Neuronal stem cell (in vitro differentiated cells): ENCODE data around the gene R3HCC1L.

Experiments used
- DNase-seq: peaks from one replicate; pipeline ENCODE4 v3.0.0-alpha.2; 2013; ENCODE audit warnings: low spot score
- H2AFZ ChIP-seq: one replicate; pipeline ENCODE4 v1.6.1; 2013; ENCODE audit warnings: mild to moderate bottlenecking, low read length, inconsistent platforms
- H2AK5ac ChIP-seq: 2 replicates; pipeline ENCODE4 v1.6.1; 2013; ENCODE audit warnings: low read depth, mild to moderate bottlenecking, inconsistent platforms, low read length, moderate library complexity, mixed read lengths
- H2BK120ac ChIP-seq: 2 replicates; pipeline ENCODE4 v1.6.1; 2013; ENCODE audit warnings: low read depth, mild to moderate bottlenecking, inconsistent platforms, low read length, moderate library complexity, mixed read lengths
- H2BK12ac ChIP-seq: one replicate; pipeline ENCODE4 v1.6.1; 2013; ENCODE audit warnings: low read length, inconsistent platforms
- H2BK15ac ChIP-seq: 2 replicates; pipeline ENCODE4 v1.6.1; 2013; ENCODE audit warnings: mild to moderate bottlenecking, low read length, inconsistent platforms, mixed read lengths
- H2BK5ac ChIP-seq: one replicate; pipeline ENCODE4 v1.6.1; 2013; ENCODE audit warnings: inconsistent platforms, mild to moderate bottlenecking, low read length, moderate library complexity
- H3K14ac ChIP-seq: one replicate; pipeline ENCODE4 v1.6.1; 2013; ENCODE audit warnings: low read length, inconsistent platforms
- H3K18ac ChIP-seq: 2 replicates; pipeline ENCODE4 v1.6.1; 2013; ENCODE audit warnings: low read length, inconsistent platforms
- H3K23ac ChIP-seq: 2 replicates; pipeline ENCODE4 v1.6.1; 2013; ENCODE audit warnings: low read depth, mild to moderate bottlenecking, mixed read lengths, low read length, inconsistent platforms; ENCODE audit not compliant: poor library complexity
- H3K27ac ChIP-seq: replicated peaks from 3 replicates; pipeline ENCODE4 v1.5.1; 2013; ENCODE audit warnings: low read length, inconsistent platforms
- H3K27me3 ChIP-seq, 3 experiments: 2 replicates each; pipeline ENCODE4 v1.6.1; 2013; ENCODE audit warnings: low read length in 3 of 3, mild to moderate bottlenecking in 2 of 3, inconsistent platforms in 1 of 3, low read depth in 1 of 3, mixed read lengths in 1 of 3, moderate library complexity in 1 of 3; ENCODE audit not compliant: control insufficient read depth in 3 of 3, insufficient read depth in 3 of 3
- H3K36me3 ChIP-seq, 2 donors: replicated peaks in 1 of 2; 2 replicates each; pipeline ENCODE4 v1.6.1; 2013; ENCODE audit warnings: low read length in 2 of 2; ENCODE audit not compliant: control insufficient read depth in 2 of 2, insufficient read depth in 2 of 2
- H3K4ac ChIP-seq: 2 replicates; pipeline ENCODE4 v1.6.1; 2013; ENCODE audit warnings: inconsistent platforms, mild to moderate bottlenecking, low read length, moderate library complexity
- H3K4me1 ChIP-seq, 2 donors: 1 replicate in 1 of 2; 2 replicates in 1 of 2; pipeline ENCODE4 v1.6.1; 2013; ENCODE audit warnings: low read length in 2 of 2, low read depth in 1 of 2; ENCODE audit not compliant: control insufficient read depth in 2 of 2, insufficient read depth in 1 of 2
- H3K4me2 ChIP-seq: one replicate; pipeline ENCODE4 v1.6.1; 2013; ENCODE audit warnings: mild to moderate bottlenecking, low read length, inconsistent platforms; ENCODE audit not compliant: insufficient read depth, poor library complexity, severe bottlenecking
- H3K4me3 ChIP-seq, 2 donors: 2 replicates each; pipeline ENCODE4 v1.5.1; 2013; ENCODE audit warnings: low read length in 2 of 2, mild to moderate bottlenecking in 2 of 2, inconsistent platforms in 1 of 2, moderate library complexity in 1 of 2
- H3K79me1 ChIP-seq: one replicate; pipeline ENCODE4 v1.6.1; 2013; ENCODE audit warnings: low read depth, mild to moderate bottlenecking, inconsistent platforms, low read length, moderate library complexity
- H3K9ac ChIP-seq: one replicate; pipeline ENCODE4 v1.6.1; 2013; ENCODE audit warnings: mild to moderate bottlenecking, low read depth, low read length, inconsistent platforms; ENCODE audit not compliant: poor library complexity
- H3K9me3 ChIP-seq, 2 donors: replicated peaks in 1 of 2; 2 replicates each; pipeline versions ENCODE3 to v1.6.1; 2013; ENCODE audit warnings: low read length in 2 of 2, mild to moderate bottlenecking in 2 of 2, inconsistent platforms in 1 of 2, low read depth in 1 of 2, mixed read lengths in 1 of 2, moderate library complexity in 1 of 2; ENCODE audit not compliant: control insufficient read depth in 2 of 2, insufficient read depth in 1 of 2
- H4K8ac ChIP-seq: one replicate; pipeline ENCODE4 v1.6.1; 2013; ENCODE audit warnings: low read depth, mild to moderate bottlenecking, inconsistent platforms, low read length, moderate library complexity
- H4K91ac ChIP-seq: one replicate; pipeline ENCODE4 v1.6.1; 2013; ENCODE audit warnings: low read length, low read depth, mild to moderate bottlenecking, inconsistent platforms; ENCODE audit not compliant: poor library complexity
- WGBS, 2 donors: extraction: QIAGEN DNeasy Blood & Tissue Kit; methylation state at CpG; one replicate each; pipeline ENCODE4 v1.1.7; 2013; ENCODE audit warnings: missing lambda C conversion rate in 2 of 2, mixed read lengths in 1 of 2; ENCODE audit not compliant: insufficient read length in 2 of 2, insufficient replicate concordance in 1 of 2; ENCODE audit errors: extremely low coverage in 2 of 2; 5-methylcytosine and 5-hydroxymethylcytosine counted together

The R3HCC1L gene

GRCh38 chr10:98169379-98169778 lies 34.9 kb downstream of the R3HCC1L start:
- Histone ChIP-seq H3K18ac (no peak overlapping the region), H3K36me3 (peaks cover 0 to 40% of the 10 kb centered on the region in 2 donors), H3K9ac (no peak overlapping the region), H3K4ac (no peak overlapping the region), H4K8ac (no peak overlapping the region), H3K9me3 (no peaks in the 10 kb centered on the region), H2BK15ac (no peak overlapping the region), H2AFZ (no peak overlapping the region), H3K4me1 (peaks cover 0 to 6% of the 10 kb centered on the region in 2 donors), H3K27ac (no peak overlapping the region), H2BK5ac (no peak overlapping the region), H2AK5ac (no peak overlapping the region), H3K27me3 (no peaks in the 10 kb centered on the region), H3K4me2 (no peak overlapping the region), H3K4me3 (no peak overlapping the region), H3K79me1 (peaks cover 3% of the 10 kb centered on the region), H3K14ac (no peak overlapping the region), H3K23ac (no peak overlapping the region), H2BK12ac (no peak overlapping the region), H4K91ac (no peak overlapping the region), H2BK120ac (no peak overlapping the region)
- DNase-seq, result no peak
- no CpG with 5 or more reads among the region's 2 CpGs for WGBS, 2 donors

- no peak overlapping the region for H3K4me3 ChIP-seq
- no peak overlapping the region for H3K4me2 ChIP-seq
- H4K91ac ChIP-seq, result no peak overlapping the region
- no peak overlapping the region for H3K4ac ChIP-seq
- H3K18ac ChIP-seq, result no peak overlapping the region
- H3K36me3 ChIP-seq, result peaks cover 0 to 38% of the 10 kb centered on the region in 2 donors
- peaks cover 3% of the 10 kb centered on the region for H3K79me1 ChIP-seq
- no peak overlapping the region for H3K27ac ChIP-seq
- H3K9ac ChIP-seq, result no peak overlapping the region
- H2BK12ac ChIP-seq, result no peak overlapping the region
- no peaks in the 10 kb centered on the region for H3K27me3 ChIP-seq
- peaks cover 0 to 4% of the 10 kb centered on the region in 2 donors for H3K9me3 ChIP-seq
- peak; percentile 59 for DNase-seq
- H2AK5ac ChIP-seq, result no peak overlapping the region
- no peak overlapping the region for H4K8ac ChIP-seq
- WGBS, 2 donors, result no CpG with 5 or more reads among the region's 3 CpGs
- H3K14ac ChIP-seq, result no peak overlapping the region
- no peak overlapping the region for H2BK5ac ChIP-seq
- no peak overlapping the region for H2BK120ac ChIP-seq
- H2AFZ ChIP-seq, result no peak overlapping the region
- H2BK15ac ChIP-seq, result no peak overlapping the region
- H3K23ac ChIP-seq, result no peak overlapping the region
- H3K4me1 ChIP-seq, result peaks cover 0 to 6% of the 10 kb centered on the region in 2 donors
Measured at GRCh38 chr10:98170249-98171117, 36.0 kb downstream of the R3HCC1L start.

GRCh38 chr10:98172073-98172472 lies 37.6 kb downstream of the R3HCC1L start:
- no peak for DNase-seq
- Histone ChIP-seq H3K23ac (no peak overlapping the region), H3K4ac (no peak overlapping the region), H2AFZ (no peak overlapping the region), H3K36me3 (peaks cover 0 to 28% of the 10 kb centered on the region in 2 donors), H3K4me3 (no peak overlapping the region), H2BK120ac (no peak overlapping the region), H3K27me3 (no peaks in the 10 kb centered on the region), H2BK15ac (no peak overlapping the region), H3K79me1 (peaks cover 3% of the 10 kb centered on the region), H3K18ac (no peak overlapping the region), H4K91ac (no peak overlapping the region), H2BK12ac (no peak overlapping the region), H3K27ac (no peak overlapping the region), H2AK5ac (no peak overlapping the region), H3K9ac (no peak overlapping the region), H3K4me2 (no peak overlapping the region), H4K8ac (no peak overlapping the region), H3K4me1 (peaks cover 0 to 6% of the 10 kb centered on the region in 2 donors), H3K14ac (no peak overlapping the region), H2BK5ac (no peak overlapping the region), H3K9me3 (peaks cover 0 to 4% of the 10 kb centered on the region in 2 donors)
- no CpG with 5 or more reads among the region's 4 CpGs for WGBS, 2 donors

- no peak overlapping the region for H3K14ac ChIP-seq
- no peak overlapping the region for H2BK12ac ChIP-seq
- no peak overlapping the region for H3K4ac ChIP-seq
- H2BK120ac ChIP-seq, result no peak overlapping the region
- no peak overlapping the region for H3K23ac ChIP-seq
- no peak overlapping the region for H3K18ac ChIP-seq
- H3K79me1 ChIP-seq, result peaks cover 3% of the 10 kb centered on the region
- H3K27me3 ChIP-seq, result no peaks in the 10 kb centered on the region
- no CpG with 5 or more reads among the region's 5 CpGs for WGBS, 2 donors
- H2AFZ ChIP-seq, result no peak overlapping the region
- H3K36me3 ChIP-seq, result peaks cover 0 to 28% of the 10 kb centered on the region in 2 donors
- H4K91ac ChIP-seq, result no peak overlapping the region
- DNase-seq, result no peak
- no peak overlapping the region for H2AK5ac ChIP-seq
- H4K8ac ChIP-seq, result no peak overlapping the region
- H2BK5ac ChIP-seq, result no peak overlapping the region
- H3K4me3 ChIP-seq, result no peak overlapping the region
- peaks cover 0 to 8% of the 10 kb centered on the region in 2 donors for H3K9me3 ChIP-seq
- H3K9ac ChIP-seq, result no peak overlapping the region
- no peak overlapping the region for H3K4me2 ChIP-seq
- H3K27ac ChIP-seq, result no peak overlapping the region
- H3K4me1 ChIP-seq, result peaks cover 0 to 6% of the 10 kb centered on the region in 2 donors
- no peak overlapping the region for H2BK15ac ChIP-seq
Measured at GRCh38 chr10:98172495-98172894, 38.0 kb downstream of the R3HCC1L start.
